Gastroesophageal sphincter (tissue), 3 donors: ENCODE results near the gene OTUD6A.

Experiments used
- EP300 ChIP-seq: sonication (generic); formaldehyde crosslinking; IDR thresholded peaks from one replicate; pipeline ENCODE4 v1.6.1; 2017; ENCODE audit warnings: antibody characterized with exemption, mild to moderate bottlenecking
- POLR2A ChIP-seq, 2 donors: fragments of 450-650 bp; IDR thresholded peaks; one replicate each; pipeline ENCODE4 v1.6.1; 2017; ENCODE audit warnings: antibody characterized with exemption in 2 of 2, mild to moderate bottlenecking in 2 of 2, moderate library complexity in 1 of 2
- POLR2AphosphoS5 ChIP-seq: sonication (generic); formaldehyde crosslinking; IDR thresholded peaks from one replicate; pipeline ENCODE4 v1.6.1; 2017; ENCODE audit warnings: antibody characterized with exemption
- TF ChIP-seq, protein P1 (sequence below), 4 experiments: fragments of 200-600 bp in 2 of 4; fragments of 450-650 bp in 2 of 4; sonication (generic) in 1 of 4; IDR thresholded peaks; one replicate each; pipeline ENCODE4 v1.5.1; 2017 to 2019; ENCODE audit warnings: antibody characterized with exemption in 4 of 4, mild to moderate bottlenecking in 2 of 4, moderate library complexity in 2 of 4

DNA sequence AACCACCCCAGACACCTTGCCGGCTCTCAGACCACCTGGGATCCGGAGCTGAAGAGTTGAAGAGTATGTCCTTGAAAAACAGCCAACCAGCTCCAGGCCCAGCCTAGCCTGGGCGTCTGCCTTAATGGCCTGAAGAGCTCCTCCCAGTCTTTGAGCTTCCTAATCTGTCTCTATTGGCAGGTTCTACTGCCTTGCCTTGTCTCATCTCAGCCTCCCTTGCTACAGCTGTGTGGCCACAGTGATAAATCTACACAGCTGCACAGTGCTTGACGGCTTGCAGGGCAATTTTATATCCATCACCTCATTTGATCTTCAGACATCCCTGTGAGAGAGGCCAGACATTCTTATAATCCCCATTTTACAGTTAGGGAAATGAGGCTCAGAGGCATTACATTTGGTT lies 32.4 kb upstream of the OTUD6A start:
- TF ChIP-seq, protein P1, sequence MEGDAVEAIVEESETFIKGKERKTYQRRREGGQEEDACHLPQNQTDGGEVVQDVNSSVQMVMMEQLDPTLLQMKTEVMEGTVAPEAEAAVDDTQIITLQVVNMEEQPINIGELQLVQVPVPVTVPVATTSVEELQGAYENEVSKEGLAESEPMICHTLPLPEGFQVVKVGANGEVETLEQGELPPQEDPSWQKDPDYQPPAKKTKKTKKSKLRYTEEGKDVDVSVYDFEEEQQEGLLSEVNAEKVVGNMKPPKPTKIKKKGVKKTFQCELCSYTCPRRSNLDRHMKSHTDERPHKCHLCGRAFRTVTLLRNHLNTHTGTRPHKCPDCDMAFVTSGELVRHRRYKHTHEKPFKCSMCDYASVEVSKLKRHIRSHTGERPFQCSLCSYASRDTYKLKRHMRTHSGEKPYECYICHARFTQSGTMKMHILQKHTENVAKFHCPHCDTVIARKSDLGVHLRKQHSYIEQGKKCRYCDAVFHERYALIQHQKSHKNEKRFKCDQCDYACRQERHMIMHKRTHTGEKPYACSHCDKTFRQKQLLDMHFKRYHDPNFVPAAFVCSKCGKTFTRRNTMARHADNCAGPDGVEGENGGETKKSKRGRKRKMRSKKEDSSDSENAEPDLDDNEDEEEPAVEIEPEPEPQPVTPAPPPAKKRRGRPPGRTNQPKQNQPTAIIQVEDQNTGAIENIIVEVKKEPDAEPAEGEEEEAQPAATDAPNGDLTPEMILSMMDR (IDR thresholded peaks at IDR 0.05) = no peak
- no peak for TF ChIP-seq POLR2AphosphoS5
- TF ChIP-seq POLR2A (IDR thresholded peaks at IDR 0.05) = no peak
- no peak for TF ChIP-seq EP300
